Activated naive CD4-positive, alpha-beta T cell treated with anti-CD3 and anti-CD28 coated beads, Interleukin-2, amount 50 U/mL, for 72 hours (primary cell): ENCODE results near the gene EPB41L2. TPM values are rescaled to one million over a fixed set of nuclear protein-coding genes. Genes with fewer than 3 reads are reported as not detected.

Experiments
- ATAC-seq, 2 donors: fragments of 150-1000 bp; cut with Tn5 transposase; 2 replicates each; pipeline ENCODE4 v1.10.0; 2021; ENCODE audit warnings: mild to moderate bottlenecking in 2 of 2, moderate library complexity in 2 of 2
- DNase-seq, 2 donors: peaks; one replicate each; pipeline ENCODE4 v3.0.0; 2021 to 2022; ENCODE audit warnings: low spot score in 2 of 2
- H3K27ac Mint-ChIP-seq, 2 donors: one replicate each; pipeline ENCODE4 v1.8.0; 2022; ENCODE audit warnings: mild to moderate bottlenecking in 2 of 2, mixed read lengths in 2 of 2
- H3K36me3 Mint-ChIP-seq, 2 donors: one replicate each; pipeline ENCODE4 v1.8.0; 2022; ENCODE audit warnings: mixed read lengths in 2 of 2
- H3K9me3 Mint-ChIP-seq, 2 donors: one replicate each; pipeline ENCODE4 v1.8.0; 2022; ENCODE audit warnings: mixed read lengths in 2 of 2
- total RNA-seq, 2 donors: library from RNA; stranded (reverse); gene quantifications; one replicate each; pipeline ENCODE4 v1.2.3, GENCODE V29; 2022

EPB41L2 gene
- total RNA-seq, 2 donors from 2014 or later, result 25.6 to 41.8 TPM

- no peaks in the 10 kb centered on the region for H3K36me3 Mint-ChIP-seq
- ATAC-seq, result no peak
- no peak overlapping the region for H3K27ac Mint-ChIP-seq
- H3K9me3 Mint-ChIP-seq, result no peaks in the 10 kb centered on the region
- DNase-seq, result no peak
Observed at GRCh38 chr6:130865793-130866192, 197.3 kb downstream of the EPB41L2 start.

DNA sequence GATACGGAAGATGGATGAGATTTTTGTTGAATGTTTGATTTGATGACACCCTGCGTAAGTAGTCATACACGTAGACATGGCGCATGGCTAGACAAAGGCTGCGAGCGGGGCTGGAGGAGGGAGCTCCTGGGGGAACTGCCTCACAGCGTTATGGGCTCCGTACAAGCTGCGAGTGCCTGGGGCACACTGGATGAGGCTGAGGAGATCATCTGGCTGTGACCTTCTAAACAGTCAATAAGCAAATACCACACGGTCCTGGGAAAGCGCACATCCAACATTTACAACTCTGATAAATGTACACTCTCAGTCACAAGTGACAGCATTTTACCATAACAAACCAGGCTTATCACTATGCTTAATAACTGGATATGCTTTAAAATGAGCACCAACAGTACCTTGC is 198.7 kb downstream of the EPB41L2 start:
- ATAC-seq, result no peak
- no peak for DNase-seq
- Mint-ChIP-seq H3K9me3 (no peaks in the 10 kb centered on the region), H3K27ac (no peak overlapping the region), H3K36me3 (no peaks in the 10 kb centered on the region)

GRCh38 chr6:130863415-130864230 is 199.4 kb downstream of the EPB41L2 start:
- H3K27ac Mint-ChIP-seq, result no peak overlapping the region
- ATAC-seq, result no peak

GRCh38 chr6:130862370-130862769 is 200.7 kb downstream of the EPB41L2 start:
- no peaks in the 10 kb centered on the region for H3K9me3 Mint-ChIP-seq
- no peak for ATAC-seq
- DNase-seq, result no peak
- H3K36me3 Mint-ChIP-seq, result no peaks in the 10 kb centered on the region
- H3K27ac Mint-ChIP-seq, result no peak overlapping the region

More at GRCh38 chr6:130863415-130864230, 199.4 kb downstream of the EPB41L2 start:
- H3K36me3 Mint-ChIP-seq, result no peaks in the 10 kb centered on the region
- H3K9me3 Mint-ChIP-seq, result no peaks in the 10 kb centered on the region
- DNase-seq, result no peak

GRCh38 chr6:130859161-130859867 is 203.7 kb downstream of the EPB41L2 start:
- Mint-ChIP-seq H3K36me3 (no peaks in the 10 kb centered on the region), H3K9me3 (no peaks in the 10 kb centered on the region), H3K27ac (peak overlapping the region in 1 of 2 donors; percentile 30)
- DNase-seq, result no peak
- ATAC-seq, result no peak

DNA sequence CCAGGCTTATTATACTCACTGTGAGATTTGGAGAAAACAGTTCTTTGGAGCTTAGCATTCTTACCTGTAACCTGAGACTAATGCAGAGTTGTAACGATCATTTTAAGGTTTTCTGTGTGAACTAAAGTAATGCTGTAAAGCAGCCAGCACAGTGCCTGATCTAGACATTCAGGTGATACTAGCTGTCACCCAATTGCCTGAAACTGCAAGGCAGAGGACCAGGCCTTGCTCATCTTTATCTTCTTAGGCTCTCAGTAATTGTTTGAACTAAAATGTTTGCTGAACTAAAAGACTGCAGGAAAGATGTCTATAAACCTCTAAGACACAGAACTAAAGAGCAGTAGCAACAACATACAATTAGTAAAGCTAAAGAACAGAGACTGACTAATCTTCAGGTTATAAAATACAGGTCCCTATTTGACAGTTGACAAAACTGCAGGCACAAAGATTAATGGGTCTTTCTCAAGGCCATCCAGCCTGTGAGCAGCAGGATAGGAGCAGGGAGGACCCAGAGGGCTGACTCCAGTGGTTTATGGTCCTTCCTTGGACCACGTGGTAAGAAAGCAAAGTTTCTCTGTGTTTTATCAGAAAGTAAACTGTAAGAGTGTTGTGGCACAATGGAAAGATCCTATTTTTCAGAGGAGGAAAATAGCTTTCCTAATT is 204.4 kb downstream of the EPB41L2 start:
- DNase-seq (no peak), ATAC-seq (no peak)
- Mint-ChIP-seq H3K36me3 (no peaks in the 10 kb centered on the region), H3K9me3 (no peaks in the 10 kb centered on the region), H3K27ac (no peak overlapping the region)

DNA sequence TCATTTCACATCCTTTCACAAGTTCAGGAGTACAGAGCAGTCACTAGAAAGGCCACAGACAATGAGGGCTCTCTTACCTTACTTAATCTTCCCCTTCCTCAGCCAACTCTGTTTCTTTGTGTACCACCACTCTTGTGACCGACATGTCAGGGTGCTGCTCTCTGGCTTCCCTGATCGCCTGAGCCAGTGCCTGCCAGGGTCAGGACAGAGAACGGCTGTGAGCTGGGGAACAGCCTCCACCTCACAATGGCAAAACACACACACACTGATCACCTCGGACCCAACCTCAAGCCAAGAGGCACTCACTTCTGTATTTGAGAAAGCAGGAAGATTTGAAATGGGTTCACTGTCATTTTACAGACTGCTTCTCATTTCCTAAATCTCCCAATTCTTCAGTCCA is 205.0 kb downstream of the EPB41L2 start:
- no peaks in the 10 kb centered on the region for H3K9me3 Mint-ChIP-seq
- ATAC-seq, result no peak
- no peak overlapping the region for H3K27ac Mint-ChIP-seq
- DNase-seq, result no peak
- no peaks in the 10 kb centered on the region for H3K36me3 Mint-ChIP-seq

DNA sequence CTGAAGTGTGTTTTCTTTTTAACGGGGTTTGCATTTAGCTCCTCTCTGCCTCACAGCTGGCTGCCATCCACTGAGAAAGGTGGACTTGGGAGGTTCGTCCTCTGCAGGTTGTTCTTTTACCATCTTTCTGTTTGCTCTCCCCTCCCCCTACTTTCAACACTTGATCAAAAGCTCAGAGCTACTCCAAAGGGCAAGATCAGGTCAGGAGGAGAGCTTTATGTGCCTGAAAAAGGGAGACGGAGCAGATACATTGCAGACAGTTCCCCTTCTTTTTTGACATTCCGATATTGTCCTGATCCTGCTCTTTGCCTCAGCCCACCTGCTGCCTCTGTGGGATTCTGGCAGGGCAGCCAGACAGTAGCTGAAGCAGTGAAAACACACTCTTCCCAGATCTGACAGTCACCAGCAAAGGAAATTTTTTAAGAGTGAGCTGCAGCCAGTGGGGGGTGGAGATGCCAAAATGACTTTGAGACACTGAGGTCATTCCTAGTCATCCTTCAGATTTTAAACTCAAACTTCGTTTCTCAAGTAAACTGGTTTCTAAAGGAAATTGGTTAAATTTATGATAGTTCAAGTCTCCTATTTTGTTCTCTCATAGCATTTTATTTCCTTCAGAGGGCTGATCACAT is 209.4 kb downstream of the EPB41L2 start:
- no peak for ATAC-seq
- no peak for DNase-seq
- Mint-ChIP-seq H3K36me3 (no peaks in the 10 kb centered on the region), H3K9me3 (no peaks in the 10 kb centered on the region), H3K27ac (no peak overlapping the region)

GRCh38 chr6:130852844-130853554 is 210.0 kb downstream of the EPB41L2 start:
- Mint-ChIP-seq H3K27ac (no peak overlapping the region), H3K9me3 (no peaks in the 10 kb centered on the region), H3K36me3 (no peaks in the 10 kb centered on the region)
- no peak for DNase-seq
- ATAC-seq, result no peak

GRCh38 chr6:130851026-130851425 is 212.0 kb downstream of the EPB41L2 start:
- ATAC-seq (peak in 1 of 2 donors; percentile 28), DNase-seq (no peak)
- H3K9me3 Mint-ChIP-seq, result no peaks in the 10 kb centered on the region
- H3K27ac Mint-ChIP-seq, result no peak overlapping the region
- no peaks in the 10 kb centered on the region for H3K36me3 Mint-ChIP-seq

DNA sequence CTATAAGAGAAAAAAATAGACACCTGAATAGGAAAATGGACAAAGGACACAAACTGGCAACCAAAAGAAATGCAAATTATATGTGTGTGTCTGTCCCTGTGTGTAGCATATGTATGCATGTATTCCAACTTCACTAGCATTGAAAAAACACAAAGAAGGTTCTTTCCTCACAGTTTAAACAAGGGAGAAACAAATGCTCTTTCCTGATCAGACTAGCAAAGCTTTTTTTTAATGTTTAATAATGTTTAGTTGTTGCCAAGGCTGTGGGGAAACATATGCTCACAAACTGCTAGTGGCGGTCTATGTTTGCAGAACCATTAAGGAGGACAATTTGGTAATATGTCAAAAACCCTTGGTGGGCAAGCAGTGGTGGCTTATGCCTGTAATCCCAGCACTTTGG is 213.5 kb downstream of the EPB41L2 start:
- DNase-seq (no peak), ATAC-seq (no peak)
- H3K9me3 Mint-ChIP-seq, result no peaks in the 10 kb centered on the region
- H3K36me3 Mint-ChIP-seq, result no peaks in the 10 kb centered on the region
- H3K27ac Mint-ChIP-seq, result no peak overlapping the region

DNA sequence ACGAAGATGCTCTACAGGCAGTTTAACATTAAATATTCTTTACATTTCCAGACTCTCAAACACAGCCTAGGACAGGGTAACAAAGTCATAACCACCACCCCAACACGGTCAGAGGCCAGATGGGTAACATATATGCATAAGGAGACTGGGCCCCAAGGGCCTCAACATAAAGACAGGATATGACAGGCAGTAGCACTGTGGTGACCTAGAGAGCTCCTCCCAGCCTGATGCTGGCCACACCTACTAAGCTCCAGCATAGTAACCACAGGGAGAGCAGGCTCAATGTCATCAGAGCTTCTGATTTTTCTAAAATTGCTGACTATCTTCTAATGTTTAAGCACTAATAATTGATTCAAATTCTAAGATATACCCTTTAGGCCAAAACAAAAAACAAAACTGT is 214.1 kb downstream of the EPB41L2 start:
- no peak overlapping the region for H3K27ac Mint-ChIP-seq
- peak; percentile 67 to 69 for ATAC-seq

DNA sequence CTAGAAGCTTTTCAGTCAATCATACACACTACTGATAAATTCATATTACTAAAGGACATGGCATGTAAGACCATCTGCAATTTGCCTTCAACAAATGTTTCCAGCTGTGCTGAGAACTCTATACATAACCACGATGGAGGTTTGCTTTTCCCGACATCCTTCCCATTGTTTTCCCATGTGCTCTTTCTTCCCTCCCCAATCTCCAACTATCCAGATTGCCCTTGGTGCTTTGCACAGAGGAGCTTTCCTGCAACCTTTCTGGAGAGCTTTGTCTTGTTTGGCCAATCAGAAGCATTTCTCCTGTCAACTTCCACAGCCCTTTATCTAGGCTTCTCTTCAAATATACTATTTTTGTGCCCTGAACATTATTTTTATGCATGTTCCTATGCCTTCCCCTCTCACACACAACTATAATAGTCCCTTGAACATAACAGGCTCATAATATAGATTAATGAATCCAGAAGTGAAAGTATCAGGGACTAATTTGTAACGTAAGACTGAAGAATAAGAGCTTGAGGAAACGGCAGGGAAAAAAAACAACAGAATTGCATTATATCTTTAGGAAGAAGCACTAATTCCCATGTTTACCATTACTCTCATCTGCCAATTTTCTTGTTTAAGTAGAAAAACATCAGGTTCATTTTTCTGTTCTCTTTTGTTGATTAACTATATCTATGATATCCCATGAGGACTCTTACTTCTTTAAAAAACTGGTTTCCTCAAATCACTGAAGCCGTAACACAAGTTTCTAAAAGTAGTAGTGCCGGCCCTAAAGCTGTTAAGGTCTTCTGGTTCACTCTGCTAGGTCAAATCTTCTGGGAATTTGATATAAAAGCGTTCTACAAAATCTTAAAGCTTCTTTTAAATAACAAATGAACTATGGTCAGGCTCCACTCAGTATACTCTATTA is 215.8 kb downstream of the EPB41L2 start:
- Mint-ChIP-seq H3K27ac (no peak overlapping the region), H3K9me3 (no peaks in the 10 kb centered on the region)

More for the DNA sequence above, 214.1 kb downstream of the EPB41L2 start:
- no peaks in the 10 kb centered on the region for H3K9me3 Mint-ChIP-seq
- peak in 1 of 2 donors; percentile 12 for DNase-seq
- no peaks in the 10 kb centered on the region for H3K36me3 Mint-ChIP-seq

GRCh38 chr6:130846501-130846900 is 216.5 kb downstream of the EPB41L2 start:
- DNase-seq (no peak), ATAC-seq (no peak)
- Mint-ChIP-seq H3K27ac (no peak overlapping the region), H3K9me3 (no peaks in the 10 kb centered on the region), H3K36me3 (no peaks in the 10 kb centered on the region)

More for the DNA sequence above, 215.8 kb downstream of the EPB41L2 start:
- no peaks in the 10 kb centered on the region for H3K36me3 Mint-ChIP-seq
- DNase-seq (no peak), ATAC-seq (no peak)

- ATAC-seq (peak in 1 of 2 donors; percentile 50), DNase-seq (no peak)
- H3K27ac Mint-ChIP-seq, result no peak overlapping the region
- H3K36me3 Mint-ChIP-seq, result no peaks in the 10 kb centered on the region
- H3K9me3 Mint-ChIP-seq, result no peaks in the 10 kb centered on the region
Observed at GRCh38 chr6:130843575-130844320, 219.3 kb downstream of the EPB41L2 start.
